ENCODE results near the gene DOCK3.

The DOCK3 gene

DNA sequence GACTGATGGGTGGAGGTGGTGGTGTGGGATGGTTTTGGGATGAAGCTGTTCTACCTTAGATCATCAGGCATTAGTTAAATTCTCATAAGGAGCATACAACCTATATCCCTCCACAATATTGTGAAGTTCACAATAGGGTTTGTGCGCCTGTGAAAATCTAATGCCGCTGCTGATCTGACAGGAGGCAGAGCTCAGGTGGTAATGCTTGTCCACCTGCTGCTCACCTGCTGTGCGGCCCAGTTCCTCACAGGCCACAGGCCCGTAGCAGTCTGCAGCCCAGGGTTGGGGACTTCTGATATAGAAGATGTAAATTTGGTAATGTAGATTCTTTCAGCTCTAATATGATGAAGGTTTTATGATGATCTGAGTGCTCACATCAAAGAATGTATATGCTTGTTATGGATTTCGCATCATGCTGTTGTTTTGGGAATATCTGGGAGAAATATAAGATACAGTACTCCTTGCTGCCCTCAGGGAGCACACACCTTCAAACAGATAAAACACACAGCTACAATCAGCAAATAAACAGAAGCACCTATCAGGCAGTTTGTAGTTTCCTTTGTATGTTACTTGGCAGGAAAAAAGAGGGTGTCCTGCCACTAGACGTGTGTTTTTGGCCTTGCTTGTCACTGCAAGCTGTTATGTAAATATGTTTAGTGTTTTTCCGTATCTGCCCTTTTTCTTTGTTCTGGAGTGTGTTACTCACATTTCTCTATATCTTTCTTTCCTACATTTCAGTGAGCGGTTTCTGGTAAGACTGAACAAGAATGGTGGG is 471.3 kb downstream of the DOCK3 start:
- intact Hi-C loops (cut with DNase I; ENCODE audit: low total_unique reads) = no loop called here
- Histone ChIP-seq H3K9me3 (no peaks in the 10 kb centered on the region), H3K4me3 (no peak overlapping the region), H3K27me3 (no peaks in the 10 kb centered on the region), H3K4me1 (no peaks in the 10 kb centered on the region), H3K27ac (no peak overlapping the region), H3K36me3 (no peaks in the 10 kb centered on the region)
- no peak for DNase-seq
- TF ChIP-seq, protein P1, sequence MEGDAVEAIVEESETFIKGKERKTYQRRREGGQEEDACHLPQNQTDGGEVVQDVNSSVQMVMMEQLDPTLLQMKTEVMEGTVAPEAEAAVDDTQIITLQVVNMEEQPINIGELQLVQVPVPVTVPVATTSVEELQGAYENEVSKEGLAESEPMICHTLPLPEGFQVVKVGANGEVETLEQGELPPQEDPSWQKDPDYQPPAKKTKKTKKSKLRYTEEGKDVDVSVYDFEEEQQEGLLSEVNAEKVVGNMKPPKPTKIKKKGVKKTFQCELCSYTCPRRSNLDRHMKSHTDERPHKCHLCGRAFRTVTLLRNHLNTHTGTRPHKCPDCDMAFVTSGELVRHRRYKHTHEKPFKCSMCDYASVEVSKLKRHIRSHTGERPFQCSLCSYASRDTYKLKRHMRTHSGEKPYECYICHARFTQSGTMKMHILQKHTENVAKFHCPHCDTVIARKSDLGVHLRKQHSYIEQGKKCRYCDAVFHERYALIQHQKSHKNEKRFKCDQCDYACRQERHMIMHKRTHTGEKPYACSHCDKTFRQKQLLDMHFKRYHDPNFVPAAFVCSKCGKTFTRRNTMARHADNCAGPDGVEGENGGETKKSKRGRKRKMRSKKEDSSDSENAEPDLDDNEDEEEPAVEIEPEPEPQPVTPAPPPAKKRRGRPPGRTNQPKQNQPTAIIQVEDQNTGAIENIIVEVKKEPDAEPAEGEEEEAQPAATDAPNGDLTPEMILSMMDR (IDR thresholded peaks at IDR 0.05) = no peak

DNA sequence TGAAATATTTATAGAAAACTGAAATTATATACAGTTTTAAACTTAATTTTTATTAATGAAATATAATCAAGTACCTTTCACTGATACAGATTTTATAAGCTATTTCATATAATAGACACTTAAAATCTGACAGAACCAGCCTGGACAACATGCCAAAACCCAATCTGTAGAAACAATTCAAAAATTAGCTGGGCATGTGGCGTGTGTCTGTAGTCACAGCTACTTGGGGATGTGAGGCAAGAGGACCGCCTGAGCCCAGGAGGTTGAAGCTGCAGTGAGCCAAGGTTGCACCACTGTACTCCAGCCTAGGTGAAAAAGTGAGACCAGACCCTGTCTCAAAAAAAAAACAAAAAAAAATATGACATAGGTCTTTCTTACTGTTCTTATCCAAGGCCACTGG is 472.1 kb downstream of the DOCK3 start:
- TF ChIP-seq, protein P1 (IDR thresholded peaks at IDR 0.05) = no peak
- H3K36me3 ChIP-seq = no peaks in the 10 kb centered on the region
- H3K9me3 ChIP-seq = no peaks in the 10 kb centered on the region
- no peak for DNase-seq
- no peak overlapping the region for H3K27ac ChIP-seq
- H3K4me3 ChIP-seq = no peak overlapping the region
- no peaks in the 10 kb centered on the region for H3K4me1 ChIP-seq
- intact Hi-C loops (cut with DNase I; ENCODE audit: low total_unique reads) = no loop called here
- no peaks in the 10 kb centered on the region for H3K27me3 ChIP-seq

DNA sequence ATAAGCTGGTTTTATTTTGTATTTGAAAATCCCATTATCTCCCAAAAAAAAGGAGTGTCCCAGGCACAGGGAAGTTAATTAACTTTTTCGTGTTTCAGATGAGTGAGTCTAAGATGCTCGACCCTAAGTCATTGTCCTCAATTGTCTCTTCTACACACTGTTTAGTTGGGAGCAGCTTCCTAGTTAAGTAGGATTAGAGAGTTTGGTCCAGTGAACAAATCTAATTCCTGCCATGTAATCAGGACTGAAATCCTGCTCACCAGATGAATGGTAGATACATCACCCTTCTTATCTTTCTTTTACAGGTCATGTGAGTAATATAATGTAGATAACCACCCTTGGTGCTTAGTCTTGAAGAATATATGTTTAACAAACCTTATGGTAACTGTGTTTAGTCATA is 481.4 kb downstream of the DOCK3 start:
- H3K9me3 ChIP-seq = no peaks in the 10 kb centered on the region
- H3K27me3 ChIP-seq = no peaks in the 10 kb centered on the region
- TF ChIP-seq, protein P1 (IDR thresholded peaks at IDR 0.05) = no peak
- H3K36me3 ChIP-seq = no peaks in the 10 kb centered on the region
- intact Hi-C loops (cut with DNase I; ENCODE audit: low total_unique reads) = no loop called here
- no peak for DNase-seq
- no peak overlapping the region for H3K4me3 ChIP-seq
- no peak overlapping the region for H3K27ac ChIP-seq
- H3K4me1 ChIP-seq = no peaks in the 10 kb centered on the region

DNA sequence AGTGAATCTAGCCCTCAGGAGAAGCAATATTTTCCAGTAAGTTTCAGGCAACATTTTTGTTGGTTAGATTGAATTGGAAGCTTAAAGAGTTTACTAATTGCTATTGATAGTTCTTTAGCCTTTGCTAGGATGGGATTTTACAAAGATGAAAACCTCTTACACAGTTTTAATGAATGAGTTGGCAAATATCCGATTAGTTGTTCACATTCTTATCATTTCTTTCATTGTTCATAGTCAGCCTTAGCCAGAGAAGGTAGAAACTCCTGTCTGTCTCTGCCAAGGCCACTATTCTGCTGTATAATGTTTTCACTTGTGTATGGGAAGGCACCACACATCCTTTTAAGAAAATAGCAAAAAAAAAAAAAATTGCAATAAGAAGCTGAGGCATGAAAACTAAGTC is 488.3 kb downstream of the DOCK3 start:
- Histone ChIP-seq H3K9me3 (peaks cover 0 to 2% (median 0%) of the 10 kb centered on the region in 3 donors), H3K36me3 (no peaks in the 10 kb centered on the region), H3K27ac (no peak overlapping the region), H3K4me3 (no peak overlapping the region), H3K27me3 (no peaks in the 10 kb centered on the region), H3K4me1 (no peaks in the 10 kb centered on the region)
- intact Hi-C loops (cut with DNase I; ENCODE audit: low total_unique reads) = no loop called here
- DNase-seq = no peak
- TF ChIP-seq, protein P1 (IDR thresholded peaks at IDR 0.05) = no peak

DNA sequence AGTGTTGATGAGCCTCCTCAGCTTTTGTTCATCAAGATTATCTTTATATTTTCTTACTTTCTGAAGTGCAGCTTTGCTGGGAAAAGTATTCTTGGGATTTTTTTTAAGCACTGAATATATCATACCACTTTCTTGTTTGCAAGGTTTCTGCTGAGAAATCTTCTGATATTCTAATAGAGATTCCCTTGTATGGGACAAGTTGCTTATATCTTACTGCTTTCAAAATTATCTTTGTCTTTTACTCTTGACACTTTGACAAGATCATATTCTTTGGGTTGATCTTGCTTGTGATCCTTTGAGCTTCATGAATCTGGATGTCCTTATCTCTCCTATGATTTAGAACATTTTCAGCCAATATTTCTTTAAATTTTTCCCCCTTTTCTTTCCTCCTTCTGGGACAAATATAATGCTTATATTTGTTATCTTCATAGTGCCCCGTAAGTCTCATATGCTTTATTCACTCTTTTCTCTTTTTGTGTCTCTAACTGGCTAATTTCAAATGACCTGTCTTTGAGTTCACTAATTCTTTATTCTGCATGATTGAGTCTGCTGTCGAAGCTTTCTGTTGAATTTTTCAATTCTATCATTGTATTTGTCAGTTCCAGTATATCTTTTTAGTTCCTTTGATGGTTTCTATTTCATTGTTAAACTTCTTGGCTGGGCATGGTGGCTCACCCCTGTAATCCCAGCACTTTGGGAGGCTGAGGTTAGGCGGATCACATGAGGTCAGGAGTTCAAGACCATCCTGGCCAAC is 499.0 kb downstream of the DOCK3 start:
- Histone ChIP-seq H3K4me3 (no peak overlapping the region), H3K36me3 (peaks cover 0 to 18% (median 7%) of the 10 kb centered on the region in 3 donors), H3K9me3 (peaks cover 0 to 24% (median 12%) of the 10 kb centered on the region in 3 donors), H3K4me1 (no peaks in the 10 kb centered on the region), H3K27ac (no peak overlapping the region), H3K27me3 (no peaks in the 10 kb centered on the region)
- TF ChIP-seq, protein P1 (IDR thresholded peaks at IDR 0.05) = no peak
- intact Hi-C loops (cut with DNase I; ENCODE audit: low total_unique reads) = no loop called here
- DNase-seq = no peak

Data from tibial artery (tissue), 4 donors.